ENCODE data around the gene RBBP6.

DNA sequence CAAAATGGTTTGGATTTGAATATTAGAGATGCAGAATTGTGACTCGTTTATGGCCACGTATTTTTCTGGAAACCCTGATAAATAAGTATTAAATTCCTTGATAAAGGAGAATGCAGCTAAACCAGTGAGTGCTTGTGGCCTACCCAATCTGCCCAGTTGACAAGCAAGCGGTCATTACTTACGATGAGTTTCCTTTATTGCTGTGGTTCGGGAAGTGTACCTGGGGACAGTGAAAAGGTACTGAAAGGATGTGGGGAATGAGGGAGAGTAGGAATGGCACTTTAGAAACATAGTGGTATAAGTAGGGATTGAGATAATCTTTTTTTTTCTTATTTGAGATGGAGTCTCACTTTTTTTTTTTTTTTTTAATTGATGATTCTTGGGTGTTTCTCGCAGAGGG lies 33.8 kb downstream of the RBBP6 start:
- TF ChIP-seq, protein P1, sequence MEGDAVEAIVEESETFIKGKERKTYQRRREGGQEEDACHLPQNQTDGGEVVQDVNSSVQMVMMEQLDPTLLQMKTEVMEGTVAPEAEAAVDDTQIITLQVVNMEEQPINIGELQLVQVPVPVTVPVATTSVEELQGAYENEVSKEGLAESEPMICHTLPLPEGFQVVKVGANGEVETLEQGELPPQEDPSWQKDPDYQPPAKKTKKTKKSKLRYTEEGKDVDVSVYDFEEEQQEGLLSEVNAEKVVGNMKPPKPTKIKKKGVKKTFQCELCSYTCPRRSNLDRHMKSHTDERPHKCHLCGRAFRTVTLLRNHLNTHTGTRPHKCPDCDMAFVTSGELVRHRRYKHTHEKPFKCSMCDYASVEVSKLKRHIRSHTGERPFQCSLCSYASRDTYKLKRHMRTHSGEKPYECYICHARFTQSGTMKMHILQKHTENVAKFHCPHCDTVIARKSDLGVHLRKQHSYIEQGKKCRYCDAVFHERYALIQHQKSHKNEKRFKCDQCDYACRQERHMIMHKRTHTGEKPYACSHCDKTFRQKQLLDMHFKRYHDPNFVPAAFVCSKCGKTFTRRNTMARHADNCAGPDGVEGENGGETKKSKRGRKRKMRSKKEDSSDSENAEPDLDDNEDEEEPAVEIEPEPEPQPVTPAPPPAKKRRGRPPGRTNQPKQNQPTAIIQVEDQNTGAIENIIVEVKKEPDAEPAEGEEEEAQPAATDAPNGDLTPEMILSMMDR (IDR thresholded peaks at IDR 0.05): no peak
- TF ChIP-seq POLR2A (IDR thresholded peaks at IDR 0.05): no peak

All from adrenal gland (tissue), 5 donors.